Caco-2 (cell line): Measurements from ENCODE around the gene NPPC. TPM values are rescaled to one million over a fixed set of nuclear protein-coding genes. Genes with fewer than 3 reads are reported as not detected.

Experiments
- BruUV-seq: library from RNA; stranded (reverse); fragments of 400-500 nt; replicated peaks from 2 replicates; lab custom pipeline; 2021; lab: Mats Ljungman, UMichigan
- CTCF ChIA-PET: fragments of 300-600 bp; sonication (Branson Sonifier 250); formaldehyde crosslinking; loops from one replicate; lab custom pipeline; 2022; ENCODE audit warnings: antibody characterized with exemption; lab: Charles Lee
- POLR2A ChIA-PET: fragments of 300-600 bp; sonication (Branson Sonifier 250); formaldehyde crosslinking; loops from one replicate; lab custom pipeline; 2022; ENCODE audit warnings: antibody characterized with exemption; lab: Charles Lee
- DNase-seq, 2 experiments: peaks; one replicate each; pipeline versions ENCODE4 v3.0.0 to v3.0.0-alpha.2; 2020 to 2022
- H3K27me3 ChIP-seq: replicated peaks from 2 replicates; pipeline ENCODE4 v1.6.0; 2011; ENCODE audit warnings: low read length; ENCODE audit not compliant: control insufficient read depth, insufficient read depth
- H3K36me3 ChIP-seq: 2 replicates; pipeline ENCODE4 v1.5.1; 2011; ENCODE audit warnings: low read length; ENCODE audit not compliant: control insufficient read depth, insufficient read depth
- H3K4me1 ChIP-seq: fragments of 250-450 bp; sonication (Bioruptor Pico); 2 replicates; pipeline ENCODE4 v1.5.1; 2020; ENCODE audit warnings: mild to moderate bottlenecking
- H3K4me3 ChIP-seq: 2 replicates; pipeline ENCODE4 v1.5.1; 2011; ENCODE audit warnings: low read depth, mild to moderate bottlenecking, control low read depth, low read length
- H3K9me3 ChIP-seq: fragments of 250-450 bp; sonication (Bioruptor Pico); 2 replicates; pipeline ENCODE4 v1.5.1; 2020; ENCODE audit warnings: mild to moderate bottlenecking, moderate library complexity
- H3K27ac Mint-ChIP-seq: one replicate; pipeline ENCODE4 v1.8.0; 2022; ENCODE audit warnings: mixed read lengths; ENCODE audit not compliant: unreplicated experiment
- H3K27me3 Mint-ChIP-seq: one replicate; pipeline ENCODE4 v1.8.0; 2022; ENCODE audit warnings: mixed read lengths; ENCODE audit not compliant: insufficient read depth, unreplicated experiment
- H3K36me3 Mint-ChIP-seq: one replicate; pipeline ENCODE4 v1.8.0; 2022; ENCODE audit warnings: mild to moderate bottlenecking, mixed read lengths; ENCODE audit not compliant: insufficient read depth, unreplicated experiment
- H3K4me1 Mint-ChIP-seq: one replicate; pipeline ENCODE4 v1.8.0; 2022; ENCODE audit warnings: low read depth, mixed read lengths; ENCODE audit not compliant: unreplicated experiment
- H3K4me3 Mint-ChIP-seq: one replicate; pipeline ENCODE4 v1.8.0; 2022; ENCODE audit warnings: mild to moderate bottlenecking, moderate library complexity, mixed read lengths; ENCODE audit not compliant: unreplicated experiment
- H3K9me3 Mint-ChIP-seq: one replicate; pipeline ENCODE4 v1.8.0; 2022; ENCODE audit warnings: mixed read lengths; ENCODE audit not compliant: unreplicated experiment
- CTCF ChIP-seq, 2 experiments: fragments of 200-600 bp in 1 of 2; IDR thresholded peaks; 1 replicate in 1 of 2; 2 replicates in 1 of 2; pipeline versions ENCODE4 v1.5.1 to v1.8.0; 2011 to 2022; ENCODE audit warnings: antibody characterized with exemption in 1 of 2, control low read depth in 1 of 2, inconsistent platforms in 1 of 2, low read depth in 1 of 2, low read length in 1 of 2, mild to moderate bottlenecking in 1 of 2, moderate library complexity in 1 of 2; ENCODE audit not compliant: insufficient read depth in 1 of 2, severe bottlenecking in 1 of 2, unreplicated experiment in 1 of 2
- intact Hi-C: fragments of 100-400 bp; cut with micrococcal nuclease; formaldehyde crosslinking; loops from one replicate; pipeline ENCODE4 v1.10.0; 2022; ENCODE audit not compliant: unreplicated experiment
- total RNA-seq: library from RNA; stranded (reverse); gene quantifications from 2 replicates; pipeline ENCODE4 v1.2.3, GENCODE V29; 2022

NPPC gene
- total RNA-seq, 1 experiment from 2014 or later: not detected

- Mint-ChIP-seq H3K36me3 (no peaks in the 10 kb centered on the region), H3K4me3 (no peak overlapping the region), H3K27me3 (peaks cover 8% of the 10 kb centered on the region), H3K9me3 (no peaks in the 10 kb centered on the region), H3K4me1 (no peaks in the 10 kb centered on the region), H3K27ac (no peak overlapping the region)
- Histone ChIP-seq H3K9me3 (no peaks in the 10 kb centered on the region), H3K4me3 (no peak overlapping the region), H3K27me3 (no peaks in the 10 kb centered on the region; the same call in 1 of the 2 replicates), H3K36me3 (no peaks in the 10 kb centered on the region), H3K4me1 (no peaks in the 10 kb centered on the region)
- no TSS peak for BruUV-seq
- intact Hi-C loops: loop anchor here (5.0 kb wide), 2 partner anchors 397 to 507 kb away; no protein-coding TSS in a partner anchor
- CTCF ChIA-PET: no interaction called here
- peak in 1 of 2 experiments; percentile 12 for DNase-seq
- POLR2A ChIA-PET: no interaction called here
- peak in 1 of 2 experiments; percentile 6 for TF ChIP-seq CTCF (IDR thresholded peaks at IDR 0.05; ENCODE audit: insufficient read depth in 1 of 2, low read depth in 1 of 2, low read length in 1 of 2, severe bottlenecking in 1 of 2, unreplicated experiment in 1 of 2)
Measured at GRCh38 chr2:231929961-231930592, 3.9 kb upstream of the NPPC start.

GRCh38 chr2:231928901-231929725 lies 2.9 kb upstream of the NPPC start:
- intact Hi-C loops: loop anchor here (5.0 kb wide), 2 partner anchors 398 to 508 kb away; no protein-coding TSS in a partner anchor
- POLR2A ChIA-PET: no interaction called here
- no peak overlapping the region for H3K27ac Mint-ChIP-seq
- no peaks in the 10 kb centered on the region for H3K36me3 ChIP-seq
- no peaks in the 10 kb centered on the region for H3K9me3 Mint-ChIP-seq
- no peak overlapping the region for H3K4me3 Mint-ChIP-seq
- no TSS peak for BruUV-seq
- H3K27me3 ChIP-seq: no peaks in the 10 kb centered on the region; the same call in 1 of the 2 replicates
- H3K4me1 ChIP-seq: no peaks in the 10 kb centered on the region
- H3K4me3 ChIP-seq: no peak overlapping the region
- no peak for DNase-seq
- peaks cover 10% of the 10 kb centered on the region for H3K27me3 Mint-ChIP-seq
- H3K4me1 Mint-ChIP-seq: no peaks in the 10 kb centered on the region
- H3K36me3 Mint-ChIP-seq: no peaks in the 10 kb centered on the region
- no peaks in the 10 kb centered on the region for H3K9me3 ChIP-seq
- CTCF ChIA-PET: interaction anchor here (0.6 kb wide), 1 partner anchor 16 kb away, joined by 5 read pairs; no protein-coding TSS in a partner anchor
- TF ChIP-seq CTCF (IDR thresholded peaks at IDR 0.05; ENCODE audit: insufficient read depth in 1 of 2, low read depth in 1 of 2, low read length in 1 of 2, severe bottlenecking in 1 of 2, unreplicated experiment in 1 of 2): no peak

GRCh38 chr2:231928481-231928880 lies 2.3 kb upstream of the NPPC start:
- TF ChIP-seq CTCF (IDR thresholded peaks at IDR 0.05; ENCODE audit: insufficient read depth in 1 of 2, low read depth in 1 of 2, low read length in 1 of 2, severe bottlenecking in 1 of 2, unreplicated experiment in 1 of 2): peak; percentile 13 to 24
- H3K4me3 ChIP-seq: no peak overlapping the region
- no peaks in the 10 kb centered on the region for H3K9me3 Mint-ChIP-seq
- H3K9me3 ChIP-seq: no peaks in the 10 kb centered on the region
- H3K36me3 ChIP-seq: no peaks in the 10 kb centered on the region
- DNase-seq: peak in 1 of 2 experiments; percentile 42
- intact Hi-C loops: loop anchor here (5.0 kb wide), 2 partner anchors 399 to 509 kb away; no protein-coding TSS in a partner anchor
- no peaks in the 10 kb centered on the region; the same call in 1 of the 2 replicates for H3K27me3 ChIP-seq
- H3K4me1 ChIP-seq: no peaks in the 10 kb centered on the region
- POLR2A ChIA-PET: no interaction called here
- H3K4me1 Mint-ChIP-seq: no peaks in the 10 kb centered on the region
- CTCF ChIA-PET: no interaction called here
- H3K4me3 Mint-ChIP-seq: no peak overlapping the region
- BruUV-seq: no TSS peak
- no peaks in the 10 kb centered on the region for H3K36me3 Mint-ChIP-seq
- peaks cover 11% of the 10 kb centered on the region for H3K27me3 Mint-ChIP-seq
- H3K27ac Mint-ChIP-seq: no peak overlapping the region
